Neural progenitor cell (in vitro differentiated cells): ENCODE data around the gene PLTP.

ENCODE experiments used
- CTCF ChIP-seq: fragments of 200-600 bp; sonication (generic); IDR thresholded peaks from 2 replicates; pipeline ENCODE4 v1.5.1; 2017; ENCODE audit warnings: antibody characterized with exemption, mild to moderate bottlenecking
- EZH2 ChIP-seq: fragments of 200-600 bp; sonication (generic); IDR thresholded peaks from 2 replicates; pipeline ENCODE4 v1.6.1; 2017; ENCODE audit warnings: antibody characterized with exemption, mild to moderate bottlenecking, moderate library complexity
- EZH2phosphoT487 ChIP-seq: fragments of 200-600 bp; sonication (generic); IDR thresholded peaks from 2 replicates; pipeline ENCODE4 v1.6.1; 2017; ENCODE audit warnings: antibody characterized with exemption

- TF ChIP-seq CTCF: no peak
- no peak for TF ChIP-seq EZH2
- no peak for TF ChIP-seq EZH2phosphoT487
Observed at GRCh38 chr20:45860560-45861220, 51.3 kb downstream of the PLTP start.
